HL-60 (cell line): ENCODE measurements around the gene SLC22A31.

Experiments used
- CTCF ChIP-seq: IDR thresholded peaks from one replicate; pipeline ENCODE4 v1.5.1; 2011; ENCODE audit warnings: low read length, control low read depth, inconsistent platforms; ENCODE audit not compliant: insufficient read depth
- POLR2AphosphoS5 ChIP-seq: IDR thresholded peaks from 2 replicates; pipeline ENCODE4 v1.6.1; 2012; ENCODE audit warnings: low read depth

GRCh38 chr16:89210904-89211515 lies 10.7 kb upstream of the SLC22A31 start:
- no peak for TF ChIP-seq CTCF
- no peak for TF ChIP-seq POLR2AphosphoS5
